ENCODE data around the gene EXOSC10. TPM values are rescaled to one million over a fixed set of nuclear protein-coding genes. Genes with fewer than 3 reads are reported as not detected.
A peak's percentile ranks its signal among the peaks of the same experiment; 100 is the strongest.

EXOSC10 gene
- total RNA-seq, 2 donors from 2014 or later = 37.9 to 83.4 TPM

- WGBS, 2 donors = 88 to 92% methylated on average over 11 to 15 of the region's 22 CpGs
Measured at GRCh38 chr1:11054666-11055065, 45.0 kb downstream of the EXOSC10 start.

GRCh38 chr1:11054181-11054580, 45.5 kb downstream of the EXOSC10 start:
- intact Hi-C loops (cut with DNase I) = no loop called here
- WGBS, 2 donors = 98 to 100% methylated on average over 1 to 7 of the region's 7 CpGs
- Histone ChIP-seq H3K27ac (no peak overlapping the region), H3K4me3 (no peak overlapping the region), H3K36me3 (replicated peaks in 1 of 2; ENCODE audit: insufficient read depth in 1 of 2, low read depth in 2 of 2) (peaks cover 0 to 7% of the 10 kb centered on the region in 2 donors), H3K27me3 (no peaks in the 10 kb centered on the region), H3K9me3 (no peaks in the 10 kb centered on the region), H3K4me1 (peaks cover 38% of the 10 kb centered on the region)
- DNase-seq (no peak), ATAC-seq (no peak)
- TF ChIP-seq CTCF (IDR thresholded peaks at IDR 0.05) (no peak), POLR2A (IDR thresholded peaks at IDR 0.05) (no peak)

More at GRCh38 chr1:11054666-11055065, 45.0 kb downstream of the EXOSC10 start:
- H3K27me3 ChIP-seq = no peaks in the 10 kb centered on the region
- no peak overlapping the region for H3K4me3 ChIP-seq
- DNase-seq (no peak), ATAC-seq (no peak)
- intact Hi-C loops (cut with DNase I) = no loop called here
- H3K27ac ChIP-seq = no peak overlapping the region
- H3K9me3 ChIP-seq = no peaks in the 10 kb centered on the region
- TF ChIP-seq POLR2A (IDR thresholded peaks at IDR 0.05) = no peak
- TF ChIP-seq CTCF (IDR thresholded peaks at IDR 0.05) = no peak
- peaks cover 0 to 7% of the 10 kb centered on the region in 2 donors for H3K36me3 ChIP-seq (replicated peaks in 1 of 2; ENCODE audit: insufficient read depth in 1 of 2, low read depth in 2 of 2)
- peaks cover 39% of the 10 kb centered on the region for H3K4me1 ChIP-seq

GRCh38 chr1:11053758-11054137, 45.9 kb downstream of the EXOSC10 start:
- no peak for ATAC-seq
- Histone ChIP-seq H3K36me3 (replicated peaks in 1 of 2; ENCODE audit: insufficient read depth in 1 of 2, low read depth in 2 of 2) (peaks cover 0 to 7% of the 10 kb centered on the region in 2 donors), H3K4me3 (no peak overlapping the region), H3K4me1 (peaks cover 34% of the 10 kb centered on the region), H3K27me3 (no peaks in the 10 kb centered on the region), H3K9me3 (no peaks in the 10 kb centered on the region), H3K27ac (no peak overlapping the region)
- WGBS, 2 donors = 53 to 80% methylated on average over 3 to 10 of the region's 10 CpGs
- TF ChIP-seq CTCF (IDR thresholded peaks at IDR 0.05) (no peak), POLR2A (IDR thresholded peaks at IDR 0.05) (no peak)
- intact Hi-C loops (cut with DNase I) = no loop called here
- peak; percentile 39 to 54 (median 47) for DNase-seq

- H3K36me3 ChIP-seq (replicated peaks in 1 of 2; ENCODE audit: insufficient read depth in 1 of 2, low read depth in 2 of 2) = peaks cover 0 to 7% of the 10 kb centered on the region in 2 donors
- no peak overlapping the region for H3K27ac ChIP-seq
- WGBS, 2 donors = 5 to 15% methylated on average over 7 to 29 of the region's 29 CpGs
- H3K4me1 ChIP-seq = peaks cover 27% of the 10 kb centered on the region
- intact Hi-C loops (cut with DNase I) = no loop called here
- H3K4me3 ChIP-seq = no peak overlapping the region
- H3K9me3 ChIP-seq = no peaks in the 10 kb centered on the region
- TF ChIP-seq POLR2A (IDR thresholded peaks at IDR 0.05) = peak; percentile 8 to 27 (median 18)
- no peak for TF ChIP-seq CTCF (IDR thresholded peaks at IDR 0.05)
- peak; percentile 30 to 46 (median 36) for DNase-seq
- H3K27me3 ChIP-seq = no peaks in the 10 kb centered on the region
- peak; percentile 24 for ATAC-seq
Measured at GRCh38 chr1:11052839-11053757, 46.6 kb downstream of the EXOSC10 start.

Data from body of pancreas (tissue), 4 donors.